Stomach smooth muscle (tissue), 2 donors: Measurements from ENCODE around the gene TBC1D2.

Experiments
- H3K27ac ChIP-seq: one replicate; pipeline ENCODE4 v1.7.0; 2013; ENCODE audit warnings: mild to moderate bottlenecking, low read length, inconsistent platforms
- H3K27me3 ChIP-seq, 2 donors: one replicate each; pipeline ENCODE4 v1.7.0; 2013; ENCODE audit warnings: low read length in 2 of 2; ENCODE audit not compliant: insufficient read depth in 2 of 2, control insufficient read depth in 1 of 2
- H3K36me3 ChIP-seq, 2 donors: one replicate each; pipeline ENCODE4 v1.7.0; 2013; ENCODE audit warnings: low read length in 2 of 2; ENCODE audit not compliant: control insufficient read depth in 2 of 2, insufficient read depth in 2 of 2
- H3K4me1 ChIP-seq: one replicate; pipeline ENCODE4 v1.7.0; 2013; ENCODE audit warnings: low read length; ENCODE audit not compliant: control insufficient read depth, insufficient read depth
- H3K4me3 ChIP-seq, 2 donors: one replicate each; pipeline ENCODE4 v1.7.0; 2013; ENCODE audit warnings: low read length in 2 of 2
- H3K9ac ChIP-seq, 2 donors: one replicate each; pipeline ENCODE4 v1.7.0; 2013; ENCODE audit warnings: low read length in 2 of 2, mild to moderate bottlenecking in 1 of 2
- H3K9me3 ChIP-seq, 2 donors: one replicate each; pipeline ENCODE4 v1.7.0; 2013; ENCODE audit warnings: low read length in 2 of 2; ENCODE audit not compliant: control insufficient read depth in 2 of 2
- donor health status: healthy.
- donor health status: Pancreatic carcinoma.

TBC1D2 gene

DNA sequence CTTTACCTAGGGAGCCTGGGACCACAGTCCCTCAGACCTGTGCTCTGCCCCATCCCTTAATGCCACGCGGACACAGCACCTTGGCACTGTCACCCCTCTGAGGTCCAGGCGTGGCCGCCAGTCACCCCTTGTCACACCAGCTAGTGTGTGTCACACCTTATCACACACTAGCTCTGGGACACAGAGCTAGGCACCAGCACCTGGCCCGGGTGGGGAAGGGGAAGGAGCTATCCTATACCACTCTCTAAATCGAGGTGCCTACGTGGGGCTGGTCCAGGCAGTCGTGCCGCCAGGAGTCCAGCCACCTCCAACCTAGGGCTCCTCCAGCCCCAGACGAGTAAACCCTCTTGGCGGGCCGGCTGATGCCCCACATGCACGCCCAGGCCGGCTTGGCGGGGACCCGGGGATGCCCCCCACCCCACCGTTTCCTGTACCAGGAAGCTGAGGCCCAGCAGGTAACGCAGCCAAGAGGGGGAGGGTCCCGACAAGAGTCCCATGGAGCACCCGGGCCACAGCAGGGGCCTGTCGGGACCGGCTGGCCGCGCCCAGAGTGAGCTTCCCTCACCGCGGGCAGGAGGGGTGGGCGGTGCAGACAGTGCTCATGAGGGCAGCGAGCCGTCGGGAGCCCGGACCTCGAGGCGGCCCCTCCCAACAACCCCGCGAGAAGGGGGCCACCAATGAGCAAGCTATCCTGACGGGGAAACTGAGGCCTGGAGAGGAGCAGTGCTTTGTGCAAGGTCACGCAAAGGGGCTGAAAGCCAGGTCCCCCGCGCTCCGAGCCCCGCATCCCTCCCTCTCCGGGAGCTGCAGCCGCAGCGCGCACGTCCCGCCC lies 63.6 kb downstream of the TBC1D2 start:
- Histone ChIP-seq H3K27ac (no peak overlapping the region), H3K27me3 (peaks cover 5 to 16% of the 10 kb centered on the region in 2 donors)

DNA sequence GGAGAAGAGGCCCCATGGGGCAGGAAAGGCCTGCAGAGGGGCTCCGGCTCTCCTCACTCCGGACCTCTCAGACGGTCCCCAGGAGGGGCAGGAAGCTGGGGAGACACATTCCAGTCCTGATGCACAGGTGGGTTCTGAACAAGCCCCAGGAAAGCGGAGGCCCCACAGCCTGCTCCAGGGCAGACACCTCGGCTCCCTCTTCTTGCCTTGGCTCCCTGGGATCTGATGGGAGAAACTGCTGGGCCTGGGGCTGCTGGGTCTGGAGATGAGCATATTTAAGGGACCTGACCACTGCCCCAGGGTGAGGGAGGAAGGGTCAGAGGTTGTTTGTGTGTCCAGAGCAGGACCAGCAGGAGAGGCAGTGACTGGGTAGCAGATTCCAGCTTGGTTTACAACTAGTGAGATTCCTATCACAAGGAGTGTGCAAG lies 64.3 kb downstream of the TBC1D2 start:
- Histone ChIP-seq H3K9ac (no peak overlapping the region), H3K4me3 (peak overlapping the region in 1 of 2 donors; percentile 8), H3K9me3 (no peaks in the 10 kb centered on the region), H3K4me1 (peaks cover 11% of the 10 kb centered on the region), H3K36me3 (no peaks in the 10 kb centered on the region), H3K27ac (no peak overlapping the region), H3K27me3 (peaks cover 5 to 16% of the 10 kb centered on the region in 2 donors)

More for the DNA sequence above, 63.6 kb downstream of the TBC1D2 start:
- Histone ChIP-seq H3K4me3 (peak overlapping the region; percentile 53 to 82), H3K9ac (no peak overlapping the region), H3K36me3 (no peaks in the 10 kb centered on the region), H3K4me1 (peaks cover 11% of the 10 kb centered on the region), H3K9me3 (no peaks in the 10 kb centered on the region)

DNA sequence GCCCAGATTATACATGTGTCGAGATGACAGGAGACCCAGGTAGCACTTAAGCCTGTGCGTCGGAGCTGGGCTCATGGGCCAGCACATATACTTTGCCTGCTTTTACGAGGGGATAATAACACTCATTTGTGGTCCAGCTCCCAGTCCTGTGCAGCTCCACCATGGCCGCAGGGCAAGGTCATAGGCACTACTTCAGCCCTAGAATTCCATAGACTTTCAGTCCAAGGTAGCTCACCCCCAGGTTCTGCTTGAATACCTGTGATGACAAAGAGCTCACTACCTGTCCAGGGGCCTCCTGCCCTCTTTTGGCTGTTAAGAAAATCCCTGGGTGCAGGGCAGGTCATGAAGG lies 64.7 kb downstream of the TBC1D2 start:
- H3K4me3 ChIP-seq = no peak overlapping the region
- peaks cover 5 to 16% of the 10 kb centered on the region in 2 donors for H3K27me3 ChIP-seq
- no peak overlapping the region for H3K9ac ChIP-seq
- H3K4me1 ChIP-seq = peaks cover 11% of the 10 kb centered on the region
- no peak overlapping the region for H3K27ac ChIP-seq
- H3K9me3 ChIP-seq = no peaks in the 10 kb centered on the region
- H3K36me3 ChIP-seq = no peaks in the 10 kb centered on the region

DNA sequence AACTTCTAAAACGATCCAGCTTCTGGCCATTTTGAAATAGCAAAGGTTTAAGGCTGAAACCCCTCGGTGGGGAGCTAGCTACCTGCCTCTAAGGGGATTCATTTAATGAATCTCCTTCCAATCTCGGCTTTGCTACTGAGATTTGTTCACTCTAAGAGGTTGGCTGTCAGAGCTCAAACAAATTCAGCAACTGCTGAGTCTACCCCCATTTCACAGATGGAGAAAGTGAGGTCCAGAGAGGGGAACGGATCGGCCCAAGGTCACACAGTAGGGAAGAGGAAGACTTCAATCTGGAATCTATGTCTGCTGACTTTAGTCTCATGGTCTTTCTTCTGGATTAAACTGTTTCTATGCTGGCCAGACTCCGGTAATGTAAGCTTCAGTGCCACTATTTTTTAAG lies 66.0 kb downstream of the TBC1D2 start:
- H3K36me3 ChIP-seq = no peaks in the 10 kb centered on the region
- H3K27me3 ChIP-seq = peaks cover 5 to 16% of the 10 kb centered on the region in 2 donors
- no peak overlapping the region for H3K4me3 ChIP-seq
- no peak overlapping the region for H3K9ac ChIP-seq
- no peaks in the 10 kb centered on the region for H3K9me3 ChIP-seq
- peaks cover 11% of the 10 kb centered on the region for H3K4me1 ChIP-seq
- H3K27ac ChIP-seq = no peak overlapping the region

DNA sequence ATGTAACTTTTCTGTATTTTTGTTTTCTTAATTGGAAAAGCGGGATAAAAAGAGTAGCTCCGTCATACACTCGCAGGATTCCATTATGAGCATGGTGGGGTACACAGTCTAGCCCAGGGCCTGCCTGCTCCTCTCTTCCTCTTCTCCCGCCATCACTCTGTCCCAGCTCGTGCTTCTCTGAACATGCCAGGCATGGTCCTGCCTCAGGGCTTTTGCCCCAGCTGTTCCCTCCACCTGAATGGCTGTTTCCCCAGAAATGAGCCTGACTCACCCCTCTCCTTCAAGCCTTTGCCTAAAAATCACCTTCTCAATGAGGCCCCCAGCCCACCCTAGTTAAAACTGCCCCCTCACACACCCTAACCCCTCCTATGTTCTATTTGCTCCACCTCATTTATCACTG lies 67.5 kb downstream of the TBC1D2 start:
- peaks cover 6% of the 10 kb centered on the region for H3K4me1 ChIP-seq
- peaks cover 5 to 16% of the 10 kb centered on the region in 2 donors for H3K27me3 ChIP-seq

DNA sequence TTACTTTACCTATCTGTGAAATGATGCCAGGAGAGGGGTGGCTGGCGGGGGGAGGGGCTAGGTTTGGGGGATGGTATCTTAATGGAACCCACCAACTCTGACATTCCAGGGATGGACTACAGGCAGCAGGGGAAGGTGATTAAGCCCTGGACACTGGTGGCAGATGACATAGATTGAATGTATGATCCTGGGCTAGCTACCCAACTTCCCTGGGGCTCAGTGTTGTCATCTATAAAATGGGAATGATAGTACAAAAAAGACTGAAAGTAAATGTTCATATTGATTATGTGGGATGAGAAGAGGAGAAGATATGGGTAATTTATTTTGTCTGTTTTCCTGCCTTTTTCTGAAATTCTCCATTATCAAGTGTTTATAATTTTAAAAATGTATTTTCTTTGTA lies 69.2 kb downstream of the TBC1D2 start:
- Histone ChIP-seq H3K4me3 (no peak overlapping the region), H3K36me3 (no peaks in the 10 kb centered on the region), H3K9me3 (no peaks in the 10 kb centered on the region), H3K27me3 (peaks cover 0 to 5% of the 10 kb centered on the region in 2 donors), H3K9ac (no peak overlapping the region), H3K4me1 (no peaks in the 10 kb centered on the region), H3K27ac (no peak overlapping the region)

More for the DNA sequence above, 67.5 kb downstream of the TBC1D2 start:
- H3K4me3 ChIP-seq = no peak overlapping the region
- no peak overlapping the region for H3K27ac ChIP-seq
- no peak overlapping the region for H3K9ac ChIP-seq
- H3K36me3 ChIP-seq = no peaks in the 10 kb centered on the region
- no peaks in the 10 kb centered on the region for H3K9me3 ChIP-seq

DNA sequence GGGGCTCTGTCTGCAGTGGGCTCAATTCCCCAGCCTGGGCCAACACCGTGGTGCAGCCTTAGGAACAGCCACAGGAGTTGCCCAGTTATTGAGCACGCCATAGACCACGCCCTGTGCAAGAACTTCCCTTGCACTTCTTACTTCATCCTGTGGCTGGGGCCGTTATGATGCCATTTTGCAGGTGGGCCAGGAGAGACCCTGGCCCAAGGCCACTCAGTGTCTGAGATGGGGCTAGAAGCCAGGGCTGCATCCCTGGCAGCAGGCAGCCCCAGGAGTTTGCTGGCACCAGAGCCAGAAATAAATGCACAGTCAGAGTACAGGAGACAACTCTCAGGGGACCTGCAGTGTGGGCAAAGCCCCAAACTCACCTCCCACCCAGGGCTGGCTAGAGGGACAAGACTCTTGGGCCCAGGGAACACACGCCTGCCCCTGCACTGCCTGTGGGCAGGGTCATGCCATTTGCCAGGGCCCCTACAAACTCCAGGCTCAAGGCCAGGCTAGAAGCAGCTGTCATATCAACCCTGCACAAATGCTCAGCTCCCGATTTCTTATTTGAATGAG lies 69.8 kb downstream of the TBC1D2 start:
- Histone ChIP-seq H3K4me3 (no peak overlapping the region), H3K27ac (no peak overlapping the region), H3K36me3 (no peaks in the 10 kb centered on the region), H3K4me1 (no peaks in the 10 kb centered on the region), H3K9ac (no peak overlapping the region), H3K9me3 (no peaks in the 10 kb centered on the region), H3K27me3 (peaks cover 0 to 1% of the 10 kb centered on the region in 2 donors)

DNA sequence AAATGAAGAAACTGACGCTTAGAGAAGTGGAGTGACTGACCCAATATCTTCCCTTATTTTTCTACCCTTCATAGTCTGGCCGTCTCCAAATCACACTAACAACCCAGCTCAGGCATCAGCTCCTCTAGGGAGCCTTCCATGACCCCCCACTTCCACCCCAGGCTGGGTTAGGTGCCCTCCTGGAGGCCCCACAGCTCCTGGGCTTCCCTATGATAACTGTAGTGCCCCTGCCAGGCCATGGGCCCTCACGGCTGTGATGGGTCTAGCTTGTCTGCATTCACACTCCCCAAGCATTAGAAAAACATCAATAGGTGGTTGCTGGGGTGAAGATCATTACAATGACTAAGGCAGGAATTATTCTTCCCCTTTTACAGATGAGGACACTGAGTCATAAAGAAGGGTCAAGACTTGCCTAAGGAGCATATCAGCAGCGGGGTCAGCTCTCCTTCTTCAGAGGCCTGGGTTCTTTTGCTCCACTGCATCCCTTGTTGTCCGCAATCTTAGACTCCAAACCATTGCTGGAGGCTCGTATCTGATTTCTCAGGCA lies 70.4 kb downstream of the TBC1D2 start:
- Histone ChIP-seq H3K36me3 (no peaks in the 10 kb centered on the region), H3K9me3 (no peaks in the 10 kb centered on the region), H3K4me1 (no peaks in the 10 kb centered on the region), H3K9ac (no peak overlapping the region), H3K4me3 (no peak overlapping the region), H3K27ac (no peak overlapping the region), H3K27me3 (no peaks in the 10 kb centered on the region)

DNA sequence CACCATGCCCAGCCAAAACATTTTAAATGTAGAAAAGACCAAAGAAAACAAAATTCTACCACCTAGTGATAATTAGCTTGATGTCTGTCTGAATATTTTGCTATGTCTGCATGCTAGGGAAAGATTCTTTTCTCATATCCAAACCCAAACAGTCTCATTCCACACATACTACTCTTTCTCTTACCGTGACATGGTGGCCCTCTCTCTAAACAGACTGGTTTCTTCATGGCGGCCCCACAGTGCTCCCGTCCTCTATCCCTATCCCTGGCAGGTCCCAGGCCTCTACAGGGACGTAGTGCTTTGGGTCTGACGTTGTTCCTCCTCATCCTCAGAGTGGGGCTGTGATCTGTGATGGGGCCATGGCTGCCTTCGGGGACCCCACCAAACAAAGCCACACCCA lies 71.1 kb downstream of the TBC1D2 start:
- H3K27ac ChIP-seq = no peak overlapping the region
- no peaks in the 10 kb centered on the region for H3K27me3 ChIP-seq
- H3K9me3 ChIP-seq = no peaks in the 10 kb centered on the region
- H3K9ac ChIP-seq = no peak overlapping the region
- H3K4me1 ChIP-seq = no peaks in the 10 kb centered on the region
- H3K36me3 ChIP-seq = no peaks in the 10 kb centered on the region
- no peak overlapping the region for H3K4me3 ChIP-seq

DNA sequence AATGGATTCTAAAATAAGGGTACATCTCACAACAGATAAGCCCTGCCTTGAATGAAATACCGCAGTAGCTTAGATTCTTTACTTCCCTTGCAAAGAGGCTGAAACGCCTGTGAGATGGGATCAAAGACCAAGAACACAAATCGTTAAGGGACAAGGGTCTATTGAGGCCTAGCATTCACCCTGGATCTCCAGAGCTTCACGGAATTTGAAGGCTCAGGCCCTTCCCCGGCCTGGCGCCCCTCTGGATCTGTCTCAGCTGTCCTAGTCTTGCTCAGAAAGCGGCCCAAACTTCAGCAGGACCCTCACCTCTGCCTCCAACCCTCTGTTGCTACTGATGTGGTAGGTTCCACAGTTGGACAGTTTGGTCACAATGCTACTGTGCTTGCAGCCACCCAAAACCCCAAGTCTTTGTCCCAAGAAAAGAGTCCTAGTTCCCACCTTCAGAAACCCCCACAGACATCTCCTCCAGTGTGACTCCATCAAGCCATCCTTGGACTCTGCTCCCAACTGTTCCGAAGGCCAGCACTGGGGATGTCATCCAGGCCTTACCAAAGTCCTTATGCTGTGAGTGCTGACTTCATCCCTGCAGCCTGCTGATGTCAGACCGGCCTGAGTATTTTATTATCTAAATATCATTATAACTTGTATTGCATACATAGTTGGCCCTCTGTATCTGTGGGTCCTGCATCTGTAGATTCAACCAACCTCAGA lies 72.4 kb downstream of the TBC1D2 start:
- Histone ChIP-seq H3K27me3 (no peaks in the 10 kb centered on the region), H3K27ac (no peak overlapping the region), H3K4me1 (no peaks in the 10 kb centered on the region), H3K9me3 (no peaks in the 10 kb centered on the region), H3K9ac (no peak overlapping the region), H3K4me3 (no peak overlapping the region), H3K36me3 (no peaks in the 10 kb centered on the region)
